ENCODE measurements around the gene KIF13A.

DNA sequence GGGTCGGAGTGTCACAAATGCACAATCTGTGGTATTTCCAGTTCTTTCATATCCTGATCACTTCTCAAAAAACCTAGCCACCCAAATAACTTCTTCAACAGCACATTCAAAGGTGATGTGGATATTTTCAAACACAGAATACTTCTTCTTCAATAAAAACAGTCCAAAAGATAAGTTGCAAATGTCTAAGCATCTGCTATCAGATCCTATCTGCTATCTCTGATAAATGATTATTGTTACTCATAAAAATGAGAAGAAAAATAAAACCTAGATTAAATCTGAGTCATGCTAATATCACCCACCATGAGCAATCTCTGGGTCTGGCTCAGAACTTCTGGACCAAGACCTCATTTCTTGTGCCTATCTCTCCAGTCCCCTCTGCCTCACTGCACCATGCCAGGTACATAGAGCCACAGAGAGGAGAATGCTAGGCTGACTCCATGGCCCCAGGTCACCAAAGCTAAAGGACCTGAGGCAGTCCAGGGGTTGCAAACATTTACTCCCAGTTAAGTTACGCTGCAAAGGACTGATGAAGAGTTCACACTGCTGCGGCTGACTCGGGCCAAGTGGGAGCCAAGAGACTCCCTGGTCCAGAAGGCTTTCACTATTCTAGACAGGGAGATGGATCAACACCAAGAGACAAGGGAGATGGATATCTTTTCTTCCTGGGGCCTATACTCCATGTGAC lies 101.4 kb downstream of the KIF13A start:
- TF ChIP-seq, protein P1, sequence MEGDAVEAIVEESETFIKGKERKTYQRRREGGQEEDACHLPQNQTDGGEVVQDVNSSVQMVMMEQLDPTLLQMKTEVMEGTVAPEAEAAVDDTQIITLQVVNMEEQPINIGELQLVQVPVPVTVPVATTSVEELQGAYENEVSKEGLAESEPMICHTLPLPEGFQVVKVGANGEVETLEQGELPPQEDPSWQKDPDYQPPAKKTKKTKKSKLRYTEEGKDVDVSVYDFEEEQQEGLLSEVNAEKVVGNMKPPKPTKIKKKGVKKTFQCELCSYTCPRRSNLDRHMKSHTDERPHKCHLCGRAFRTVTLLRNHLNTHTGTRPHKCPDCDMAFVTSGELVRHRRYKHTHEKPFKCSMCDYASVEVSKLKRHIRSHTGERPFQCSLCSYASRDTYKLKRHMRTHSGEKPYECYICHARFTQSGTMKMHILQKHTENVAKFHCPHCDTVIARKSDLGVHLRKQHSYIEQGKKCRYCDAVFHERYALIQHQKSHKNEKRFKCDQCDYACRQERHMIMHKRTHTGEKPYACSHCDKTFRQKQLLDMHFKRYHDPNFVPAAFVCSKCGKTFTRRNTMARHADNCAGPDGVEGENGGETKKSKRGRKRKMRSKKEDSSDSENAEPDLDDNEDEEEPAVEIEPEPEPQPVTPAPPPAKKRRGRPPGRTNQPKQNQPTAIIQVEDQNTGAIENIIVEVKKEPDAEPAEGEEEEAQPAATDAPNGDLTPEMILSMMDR (IDR thresholded peaks at IDR 0.05) = no peak
- no peak for TF ChIP-seq POLR2A (IDR thresholded peaks at IDR 0.05)
